H1 (cell line): ENCODE results near the gene TPM1. TPM values are rescaled to one million over a fixed set of nuclear protein-coding genes. Genes with fewer than 3 reads are reported as not detected.

Experiments
- CTCF ChIA-PET: fragments of 300-600 bp; sonication (Branson Sonifier 250); formaldehyde crosslinking; loops from one replicate; lab custom pipeline; 2021; ENCODE audit not compliant: partially characterized antibody; lab: Charles Lee
- POLR2A ChIA-PET: fragments of 300-600 bp; sonication (Branson Sonifier 250); formaldehyde crosslinking; loops from one replicate; lab custom pipeline; 2021; ENCODE audit warnings: inconsistent platforms; ENCODE audit not compliant: partially characterized antibody; lab: Charles Lee
- DNase-seq, 2 experiments: peaks; one replicate each; pipeline versions ENCODE4 v3.0.0 to v3.0.0-alpha.2; 2010 to 2022; ENCODE audit warnings: low spot score in 2 of 2, low read depth in 1 of 2, mixed read lengths in 1 of 2
- FAIRE-seq: peaks from 2 replicates; lab custom pipeline; 2011; peaks lifted over from hg19 to GRCh38; lab: Jason Lieb, UNC
- H2AFZ ChIP-seq: 2 replicates; pipeline ENCODE4 v1.8.1; 2012; ENCODE audit warnings: low read length, inconsistent platforms
- H2AK5ac ChIP-seq: 2 replicates; pipeline ENCODE4 v1.6.1; 2013; ENCODE audit warnings: low read depth, low read length
- H2BK120ac ChIP-seq: replicated peaks from 2 replicates; pipeline ENCODE3; 2013; ENCODE audit warnings: low read depth, low read length, inconsistent platforms
- H2BK12ac ChIP-seq: 2 replicates; pipeline ENCODE4 v1.6.1; 2013; ENCODE audit warnings: low read depth, low read length
- H2BK15ac ChIP-seq: 2 replicates; pipeline ENCODE4 v1.6.1; 2013; ENCODE audit warnings: low read length
- H2BK20ac ChIP-seq: 2 replicates; pipeline ENCODE4 v1.6.1; 2013; ENCODE audit warnings: low read length
- H2BK5ac ChIP-seq: 2 replicates; pipeline ENCODE4 v1.6.1; 2013; ENCODE audit warnings: low read depth, low read length
- H3K14ac ChIP-seq: 2 replicates; pipeline ENCODE4 v1.6.1; 2013; ENCODE audit warnings: inconsistent platforms; ENCODE audit not compliant: insufficient read length
- H3K18ac ChIP-seq: 2 replicates; pipeline ENCODE4 v1.6.1; 2013; ENCODE audit warnings: low read length; ENCODE audit errors: extremely low read depth
- H3K23ac ChIP-seq: 2 replicates; pipeline ENCODE4 v1.6.1; 2013; ENCODE audit warnings: inconsistent platforms; ENCODE audit not compliant: insufficient read length
- H3K23me2 ChIP-seq: 2 replicates; pipeline ENCODE4 v1.6.1; 2013; ENCODE audit warnings: low read depth, low read length
- H3K27ac ChIP-seq: 2 replicates; pipeline ENCODE4 v1.6.1; 2011; ENCODE audit warnings: low read depth, low read length, inconsistent platforms
- H3K27me3 ChIP-seq, 4 experiments: replicated peaks in 1 of 4; 1 replicate in 1 of 4; 2 replicates in 3 of 4; pipeline versions ENCODE4 v1.6.1 to v1.8.1; 2011 to 2013; ENCODE audit warnings: low read length in 3 of 4, mild to moderate bottlenecking in 3 of 4, inconsistent platforms in 2 of 4, mixed read lengths in 2 of 4, moderate library complexity in 1 of 4; ENCODE audit not compliant: control insufficient read depth in 3 of 4, insufficient read depth in 3 of 4; ENCODE audit errors: extremely low read depth in 1 of 4
- H3K36me3 ChIP-seq, 4 experiments: 2 replicates each; pipeline versions ENCODE4 v1.6.1 to v1.8.1; 2011 to 2013; ENCODE audit warnings: mild to moderate bottlenecking in 4 of 4, low read length in 3 of 4, moderate library complexity in 2 of 4, control low read depth in 1 of 4, inconsistent platforms in 1 of 4; ENCODE audit not compliant: insufficient read depth in 4 of 4, control insufficient read depth in 2 of 4
- H3K4ac ChIP-seq: replicated peaks from 2 replicates; pipeline ENCODE3; 2013; ENCODE audit warnings: low read length, low read depth, mixed read lengths, inconsistent platforms; ENCODE audit not compliant: insufficient read length
- H3K4me1 ChIP-seq, 4 experiments: replicated peaks in 1 of 4; 1 replicate in 1 of 4; 2 replicates in 3 of 4; pipeline versions ENCODE4 v1.6.1 to v1.8.1; 2011 to 2013; ENCODE audit warnings: low read length in 3 of 4, inconsistent platforms in 2 of 4, mixed read lengths in 1 of 4; ENCODE audit not compliant: insufficient read depth in 4 of 4, control insufficient read depth in 3 of 4
- H3K4me2 ChIP-seq, 2 experiments: 2 replicates each; pipeline versions ENCODE4 v1.6.1 to v1.8.1; 2011 to 2013; ENCODE audit warnings: low read depth in 2 of 2, low read length in 2 of 2, control low read depth in 1 of 2, inconsistent platforms in 1 of 2, mild to moderate bottlenecking in 1 of 2; ENCODE audit not compliant: insufficient read depth in 1 of 2
- H3K4me3 ChIP-seq, 4 experiments: fragments of 200-600, 300-600 bp in 1 of 4; sonication (generic), shearing (Covaris generic), sonication (Bioruptor Twin) in 1 of 4; 2 replicates each; pipeline versions ENCODE4 v1.5.1 to v1.8.1; 2011 to 2016; ENCODE audit warnings: low read length in 4 of 4, low read depth in 3 of 4, control low read depth in 2 of 4, inconsistent platforms in 2 of 4, mild to moderate bottlenecking in 2 of 4, mixed read lengths in 1 of 4, moderate library complexity in 1 of 4; ENCODE audit not compliant: insufficient read depth in 2 of 4; ENCODE audit errors: extremely low read depth in 1 of 4
- H3K56ac ChIP-seq: replicated peaks from 2 replicates; pipeline ENCODE3; 2013; ENCODE audit warnings: low read depth, mild to moderate bottlenecking, mixed read lengths, low read length, inconsistent platforms; ENCODE audit not compliant: insufficient read length
- H3K79me1 ChIP-seq: 2 replicates; pipeline ENCODE4 v1.6.1; 2013; ENCODE audit warnings: low read depth, low read length, control low read depth
- H3K79me2 ChIP-seq, 2 experiments: 2 replicates each; pipeline versions ENCODE4 v1.6.1 to v1.8.1; 2012 to 2013; ENCODE audit warnings: low read length in 2 of 2, mild to moderate bottlenecking in 2 of 2, inconsistent platforms in 1 of 2; ENCODE audit not compliant: insufficient read depth in 2 of 2, control insufficient read depth in 1 of 2
- H3K9ac ChIP-seq, 4 experiments: replicated peaks in 1 of 4; 1 replicate in 1 of 4; 2 replicates in 3 of 4; pipeline versions ENCODE4 v1.6.1 to v1.8.1; 2011 to 2013; ENCODE audit warnings: low read depth in 3 of 4, low read length in 3 of 4, control low read depth in 2 of 4, mild to moderate bottlenecking in 2 of 4, moderate library complexity in 2 of 4, inconsistent platforms in 1 of 4; ENCODE audit errors: extremely low read depth in 1 of 4
- H3K9me3 ChIP-seq, 2 experiments: 2 replicates each; pipeline versions ENCODE4 v1.6.1 to v1.8.1; 2012 to 2013; ENCODE audit warnings: mild to moderate bottlenecking in 2 of 2, moderate library complexity in 2 of 2, control low read depth in 1 of 2, inconsistent platforms in 1 of 2, low read depth in 1 of 2, low read length in 1 of 2, mixed read lengths in 1 of 2; ENCODE audit not compliant: insufficient read depth in 2 of 2
- H4K20me1 ChIP-seq, 2 experiments: replicated peaks in 1 of 2; 2 replicates each; pipeline versions ENCODE3 to v1.8.1; 2011 to 2013; ENCODE audit warnings: inconsistent platforms in 2 of 2, low read length in 2 of 2, mild to moderate bottlenecking in 1 of 2; ENCODE audit not compliant: insufficient read depth in 2 of 2, control insufficient read depth in 1 of 2
- H4K5ac ChIP-seq: 2 replicates; pipeline ENCODE4 v1.6.1; 2013; ENCODE audit warnings: low read length, low read depth, mixed read lengths, inconsistent platforms; ENCODE audit not compliant: insufficient read length
- H4K8ac ChIP-seq: 2 replicates; pipeline ENCODE4 v1.8.0; 2013; ENCODE audit warnings: mild to moderate bottlenecking, moderate library complexity, low read length, inconsistent platforms; ENCODE audit not compliant: insufficient read depth; ENCODE audit errors: extremely low read depth
- H4K91ac ChIP-seq: replicated peaks from 2 replicates; pipeline ENCODE3; 2013; ENCODE audit warnings: low read length, mixed read lengths, inconsistent platforms; ENCODE audit not compliant: insufficient read length
- BRCA1 ChIP-seq: IDR thresholded peaks from 2 replicates; pipeline ENCODE4 v1.6.1; 2012; ENCODE audit warnings: low read depth, low read length, improper control_type of control experiment
- CHD2 ChIP-seq: IDR thresholded peaks from 2 replicates; pipeline ENCODE4 v1.6.1; 2012; ENCODE audit warnings: low read length, improper control_type of control experiment
- CTBP2 ChIP-seq: IDR thresholded peaks from 2 replicates; pipeline ENCODE4 v1.7.0; 2011; ENCODE audit warnings: borderline replicate concordance, mild to moderate bottlenecking, moderate library complexity, mixed read lengths, low read length; ENCODE audit not compliant: insufficient read depth, insufficient read length
- GABPA ChIP-seq: IDR thresholded peaks from 2 replicates; pipeline ENCODE4 v1.6.1; 2011; ENCODE audit warnings: mild to moderate bottlenecking, low read length, moderate library complexity, borderline replicate concordance; ENCODE audit not compliant: insufficient read depth
- KDM4A ChIP-seq: IDR thresholded peaks from one replicate; pipeline ENCODE4 v1.7.1; 2012; ENCODE audit warnings: low read depth, mild to moderate bottlenecking, moderate library complexity, low read length, inconsistent platforms; ENCODE audit not compliant: severe bottlenecking
- POLR2A ChIP-seq, 2 experiments: IDR thresholded peaks; 1 replicate in 1 of 2; 2 replicates in 1 of 2; pipeline ENCODE4 v1.6.1; 2011; ENCODE audit warnings: low read depth in 2 of 2, low read length in 2 of 2, mild to moderate bottlenecking in 2 of 2; ENCODE audit errors: control extremely low read depth in 1 of 2
- RAD21 ChIP-seq, 2 experiments: IDR thresholded peaks in 1 of 2; conservative IDR thresholded peaks in 1 of 2; 2 replicates each; pipeline ENCODE4 v1.6.1; 2011; ENCODE audit warnings: low read depth in 2 of 2, low read length in 2 of 2, improper control_type of control experiment in 1 of 2, inconsistent platforms in 1 of 2, mild to moderate bottlenecking in 1 of 2, moderate library complexity in 1 of 2
- RFX5 ChIP-seq: IDR thresholded peaks from 2 replicates; pipeline ENCODE4 v1.6.1; 2011; ENCODE audit warnings: low read depth, low read length, improper control_type of control experiment, borderline replicate concordance
- RXRA ChIP-seq: IDR thresholded peaks from 2 replicates; pipeline ENCODE4 v1.6.1; 2011; ENCODE audit warnings: low read depth, mild to moderate bottlenecking, low read length, moderate library complexity; ENCODE audit not compliant: insufficient read depth
- SP1 ChIP-seq: IDR thresholded peaks from 2 replicates; pipeline ENCODE4 v1.6.1; 2011; ENCODE audit warnings: low read depth, low read length
- SP2 ChIP-seq: IDR thresholded peaks from 2 replicates; pipeline ENCODE4 v1.6.1; 2012; ENCODE audit warnings: mild to moderate bottlenecking, low read length, inconsistent platforms
- TEAD4 ChIP-seq: IDR thresholded peaks from 2 replicates; pipeline ENCODE4 v1.6.1; 2012; ENCODE audit warnings: low read depth, low read length, inconsistent platforms, mixed read lengths
- YY1 ChIP-seq: IDR thresholded peaks from 2 replicates; pipeline ENCODE4 v1.6.1; 2011; ENCODE audit warnings: low read depth, mild to moderate bottlenecking, low read length
- ZNF274 ChIP-seq: IDR thresholded peaks from 2 replicates; pipeline ENCODE4 v1.7.0; 2012; ENCODE audit warnings: low read length, borderline replicate concordance; ENCODE audit errors: extremely low read depth
- WGBS, 2 experiments: shearing (Covaris generic) in 1 of 2; methylation state at CpG; one replicate each; pipeline versions ENCODE4 v1.1.6 to v1.1.7; 2013 to 2015; ENCODE audit warnings: low lambda C conversion rate in 2 of 2, mixed read lengths in 2 of 2, inconsistent platforms in 1 of 2, low coverage in 1 of 2, missing lambda C conversion rate in 1 of 2; ENCODE audit not compliant: insufficient replicate concordance in 2 of 2, insufficient coverage in 1 of 2, insufficient read length in 1 of 2; ENCODE audit errors: extremely low coverage in 1 of 2, missing lambda C conversion rate in 1 of 2; 5-methylcytosine and 5-hydroxymethylcytosine counted together
- polyA plus RNA-seq, 7 experiments: library from polyadenylated mRNA; depleted of rRNA in 3 of 7; stranded (reverse) in 5 of 7; unstranded in 2 of 7; fragments of >200 nt in 5 of 7; fragments of 200-250 nt in 2 of 7; gene quantifications; 1 replicate in 5 of 7; 2 replicates in 1 of 7; 4 replicates in 1 of 7; pipeline versions ENCODE4 v1.2.1 to v1.2.3, GENCODE V29; 2011 to 2013; ENCODE audit warnings: missing spikeins in 2 of 7, mixed read lengths in 2 of 7
- total RNA-seq: library from RNA; stranded (reverse); fragmentation: NEBNext Ultra II Directional; extraction: Animal tissue kit (Norgen Biotek cat#: 25700); gene quantifications from 2 replicates; pipeline ENCODE4 v1.2.1, GENCODE V29; 2021

The TPM1 gene
- total and polyA plus RNA-seq, 2 of the 8 experiments (the other 6 are each of a cell fraction or from before 2014, with no cell fraction given): 258 to 579 TPM

- H4K20me1 ChIP-seq: no peaks in the 10 kb centered on the region
- no peak overlapping the region for H2BK12ac ChIP-seq
- ChIA-PET POLR2A (interaction anchor here (0.6 to 9.1 kb wide), 3 partner anchors 9 to 19 kb away, joined by 3 to 104 read pairs (median 3); partner anchors contain the start of gene TPM1), CTCF (interaction anchor here (0.5 to 4.9 kb wide), 5 partner anchors 9 to 256 kb away, joined by 3 to 20 read pairs (median 3); no protein-coding TSS in a partner anchor)
- H3K4me1 ChIP-seq: peaks cover 0 to 7% (median 3%) of the 10 kb centered on the region in 4 experiments; a peak in 3 of 7 replicates
- no peak overlapping the region for H2BK5ac ChIP-seq
- H3K9me3 ChIP-seq: no peaks in the 10 kb centered on the region
- H3K27me3 ChIP-seq: no peaks in the 10 kb centered on the region; a peak in 1 of 7 replicates
- no peak overlapping the region for H2AFZ ChIP-seq
- no peaks in the 10 kb centered on the region; the same call in 1 of the 2 replicates for H3K23me2 ChIP-seq
- H3K23ac ChIP-seq: no peak overlapping the region
- H3K4me3 ChIP-seq: no peak overlapping the region
- H3K79me1 ChIP-seq: no peaks in the 10 kb centered on the region
- H2BK20ac ChIP-seq: no peak overlapping the region
- H3K4ac ChIP-seq: no peak overlapping the region
- no peak overlapping the region for H2BK15ac ChIP-seq
- no peak overlapping the region for H3K14ac ChIP-seq
- no peak overlapping the region for H3K56ac ChIP-seq
- 92% methylated on average over 4 of the region's 4 CpGs; no CpG with 5 or more reads in 1 of the 2 experiments for WGBS, 2 experiments
- no peak overlapping the region for H3K27ac ChIP-seq
- no peak overlapping the region for H2BK120ac ChIP-seq
- no peak overlapping the region for H3K18ac ChIP-seq
- no peak overlapping the region for H3K4me2 ChIP-seq
- H3K36me3 ChIP-seq: no peaks in the 10 kb centered on the region
- no peaks in the 10 kb centered on the region for H3K79me2 ChIP-seq
- H3K9ac ChIP-seq: no peak overlapping the region
- no peak overlapping the region for H2AK5ac ChIP-seq
- no peak for DNase-seq
- H4K5ac ChIP-seq: no peak overlapping the region
- H4K8ac ChIP-seq: no peak overlapping the region
- H4K91ac ChIP-seq: no peak overlapping the region
- FAIRE-seq: no peak
- no peak for TF ChIP-seq CHD2
- TF ChIP-seq KDM4A: no peak
- no peak for TF ChIP-seq SP2
- TF ChIP-seq GABPA: no peak
- no peak for TF ChIP-seq ZNF274
- no peak for TF ChIP-seq TEAD4
- no peak for TF ChIP-seq SP1
- TF ChIP-seq BRCA1: no peak
- TF ChIP-seq RXRA: no peak
- TF ChIP-seq YY1: no peak
- no peak for TF ChIP-seq CTBP2
- no peak for TF ChIP-seq RFX5
- TF ChIP-seq POLR2A (IDR thresholded peaks at IDR 0.05; ENCODE audit: control extremely low read depth in 1 of 2, low read depth in 2 of 2, low read length in 2 of 2): no peak
- no peak for TF ChIP-seq RAD21 (IDR thresholded peaks at IDR 0.05 in 1 of 2, conservative IDR thresholded peaks at IDR 0.05 in 1 of 2; ENCODE audit: low read depth in 2 of 2, low read length in 2 of 2)
Measured at GRCh38 chr15:63035253-63035652, 7.3 kb upstream of the TPM1 start.
